HG02759 (cell line): ENCODE data around the gene NRARP.
A peak's percentile ranks its signal among the peaks of the same experiment; 100 is the strongest.

Source experiments
- ATAC-seq: cut with Tn5 transposase; IDR thresholded peaks from one replicate; pipeline ENCODE4 v1.9.1; 2021; ENCODE audit warnings: mild to moderate bottlenecking, moderate library complexity; ENCODE audit not compliant: unreplicated experiment

The NRARP gene

GRCh38 chr9:137311986-137312851 lies 10.1 kb upstream of the NRARP start:
- no peak for ATAC-seq

GRCh38 chr9:137311171-137311985 lies 9.3 kb upstream of the NRARP start:
- no peak for ATAC-seq

GRCh38 chr9:137310189-137311052 lies 8.3 kb upstream of the NRARP start:
- ATAC-seq, result no peak

GRCh38 chr9:137309368-137310188 lies 7.5 kb upstream of the NRARP start:
- no peak for ATAC-seq

DNA sequence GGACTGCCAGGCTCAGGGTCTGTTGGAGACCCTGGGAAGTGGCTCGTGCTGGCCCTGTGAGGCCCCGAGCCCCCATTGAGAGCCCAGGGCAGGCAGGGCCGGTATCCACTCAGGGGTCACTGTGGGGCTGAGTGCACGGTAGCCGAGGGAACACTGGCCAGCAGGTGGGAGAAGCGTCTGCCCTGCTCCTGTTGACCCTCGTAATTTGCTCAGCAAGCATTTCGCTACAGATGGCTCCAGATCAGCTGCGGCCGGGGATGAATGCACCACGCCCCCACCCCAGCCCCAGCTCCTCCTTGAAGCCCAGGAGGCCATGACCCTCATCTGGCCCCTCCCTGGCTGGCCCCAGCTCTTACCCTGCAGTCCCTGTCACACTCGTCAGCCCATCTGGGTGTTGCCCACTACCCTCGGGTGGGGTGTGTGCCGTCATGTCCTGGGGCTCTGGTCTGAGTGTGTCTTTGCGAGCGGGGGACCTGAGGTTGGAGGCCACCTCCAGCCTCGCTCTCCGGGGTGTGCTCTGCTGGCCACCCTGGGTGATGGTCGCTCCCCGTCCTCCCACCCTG lies 6.1 kb upstream of the NRARP start:
- no peak for ATAC-seq

GRCh38 chr9:137307255-137308056 lies 5.4 kb upstream of the NRARP start:
- no peak for ATAC-seq

GRCh38 chr9:137306850-137307254 lies 4.8 kb upstream of the NRARP start:
- ATAC-seq, result no peak

GRCh38 chr9:137306066-137306849 lies 4.2 kb upstream of the NRARP start:
- ATAC-seq, result no peak

- no peak for ATAC-seq
Observed at GRCh38 chr9:137305798-137306065, 3.7 kb upstream of the NRARP start.

DNA sequence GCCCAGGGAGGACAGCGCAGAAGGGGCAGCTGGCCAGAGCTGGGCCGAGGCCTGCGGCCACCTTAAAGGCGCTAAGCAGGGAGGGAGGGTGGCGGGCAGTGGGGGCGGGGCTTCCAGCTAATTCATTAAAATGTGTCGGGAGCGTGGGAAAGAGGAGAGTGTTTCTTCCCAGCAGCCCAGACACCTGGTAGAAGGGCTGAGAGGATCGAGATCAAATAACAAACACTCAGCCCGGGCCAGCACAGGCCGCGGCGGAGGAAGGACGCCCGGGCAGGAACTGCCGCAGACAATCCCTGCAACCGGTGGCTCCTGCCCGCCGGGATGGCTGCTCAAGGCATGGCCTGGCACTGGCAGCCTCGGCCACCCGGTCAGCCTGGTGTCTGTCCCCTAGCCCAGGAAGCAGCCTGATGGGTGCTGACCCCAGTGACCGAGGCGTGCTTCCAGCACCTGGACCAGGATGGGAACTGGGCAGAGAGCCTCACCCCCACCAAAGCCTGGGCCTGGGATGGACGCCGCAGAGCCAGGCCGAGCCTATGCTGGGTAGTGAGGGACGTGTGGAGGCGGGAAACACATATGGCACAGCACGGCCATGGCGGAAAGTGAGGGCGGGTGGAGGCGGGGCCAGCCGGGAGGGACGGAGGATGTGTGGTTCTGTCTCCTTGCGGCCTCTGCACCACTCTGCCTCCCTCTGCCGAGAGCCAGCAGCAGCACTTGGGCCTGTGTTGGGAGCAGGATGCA lies 3.2 kb upstream of the NRARP start:
- no peak for ATAC-seq

DNA sequence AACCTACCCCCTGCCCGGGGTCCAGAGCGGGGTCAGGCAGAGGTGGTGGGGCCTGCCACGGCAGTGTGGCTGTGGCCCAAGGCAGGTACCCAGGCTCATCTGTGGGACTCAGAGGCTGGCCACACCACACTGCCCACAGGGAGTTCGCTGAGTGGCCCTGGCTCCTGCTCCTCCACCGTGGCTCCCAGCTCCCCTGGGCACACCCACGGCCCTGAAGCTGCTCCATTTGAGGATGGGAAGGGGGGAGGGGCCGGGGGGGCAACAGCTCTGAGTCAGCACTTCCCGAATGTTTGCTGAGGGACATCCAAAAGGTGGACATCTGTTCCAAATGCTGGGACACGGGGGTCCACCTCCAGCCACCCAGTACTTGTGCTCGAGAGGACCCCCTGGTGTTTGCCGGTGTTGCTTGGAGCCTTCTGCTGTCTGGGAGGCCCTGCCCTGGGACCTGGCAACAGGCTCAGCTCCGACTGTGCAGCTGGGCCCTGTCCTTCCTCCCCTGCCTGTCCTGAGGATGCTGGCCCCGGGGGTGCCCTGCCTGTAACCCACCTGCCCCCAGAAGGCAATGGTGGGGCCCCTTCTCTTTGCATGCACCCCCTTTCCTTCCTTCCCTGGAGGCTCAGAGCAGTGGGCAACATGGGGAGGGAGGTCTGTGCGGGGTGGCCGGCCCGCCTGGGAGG lies 2.5 kb upstream of the NRARP start:
- no peak for ATAC-seq

- ATAC-seq, result no peak
Observed at GRCh38 chr9:137303893-137304382, 1.9 kb upstream of the NRARP start.

DNA sequence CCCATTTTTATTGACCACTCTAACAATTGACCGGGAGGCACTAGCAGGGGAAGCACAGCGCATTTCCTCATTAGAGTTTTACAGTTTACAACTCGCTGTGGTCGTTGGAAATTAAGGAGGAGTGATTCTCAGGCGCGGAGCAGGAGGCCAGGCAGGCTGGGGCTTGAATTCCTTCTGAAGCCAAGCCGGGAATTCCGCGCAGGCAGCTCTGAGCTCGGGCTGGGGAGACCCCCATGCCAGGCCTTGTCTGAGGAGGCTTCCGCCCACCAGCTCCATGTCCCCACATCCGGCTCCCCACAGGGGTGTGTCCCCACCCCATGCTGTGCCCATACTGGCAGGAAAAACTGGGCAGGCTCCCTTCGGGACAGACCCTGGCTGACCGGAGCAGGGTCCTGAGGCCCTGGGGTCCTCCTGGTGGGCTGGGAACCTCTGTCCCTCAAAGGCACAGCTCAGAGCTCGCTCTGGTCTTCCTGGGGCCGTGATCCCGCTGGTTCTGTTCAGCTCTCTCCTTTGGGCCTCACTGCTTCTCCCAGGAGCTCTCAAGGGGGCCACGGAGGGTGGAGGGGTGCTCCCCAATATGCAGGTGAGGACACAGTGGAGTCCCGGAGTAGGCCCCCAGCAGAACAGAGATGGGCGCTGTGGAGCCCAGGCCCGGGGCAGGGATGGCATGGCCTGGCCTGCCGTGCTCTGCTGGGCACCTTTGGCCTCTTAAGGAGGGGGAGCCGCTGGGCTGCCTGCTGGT lies 1.3 kb upstream of the NRARP start:
- no peak for ATAC-seq

DNA sequence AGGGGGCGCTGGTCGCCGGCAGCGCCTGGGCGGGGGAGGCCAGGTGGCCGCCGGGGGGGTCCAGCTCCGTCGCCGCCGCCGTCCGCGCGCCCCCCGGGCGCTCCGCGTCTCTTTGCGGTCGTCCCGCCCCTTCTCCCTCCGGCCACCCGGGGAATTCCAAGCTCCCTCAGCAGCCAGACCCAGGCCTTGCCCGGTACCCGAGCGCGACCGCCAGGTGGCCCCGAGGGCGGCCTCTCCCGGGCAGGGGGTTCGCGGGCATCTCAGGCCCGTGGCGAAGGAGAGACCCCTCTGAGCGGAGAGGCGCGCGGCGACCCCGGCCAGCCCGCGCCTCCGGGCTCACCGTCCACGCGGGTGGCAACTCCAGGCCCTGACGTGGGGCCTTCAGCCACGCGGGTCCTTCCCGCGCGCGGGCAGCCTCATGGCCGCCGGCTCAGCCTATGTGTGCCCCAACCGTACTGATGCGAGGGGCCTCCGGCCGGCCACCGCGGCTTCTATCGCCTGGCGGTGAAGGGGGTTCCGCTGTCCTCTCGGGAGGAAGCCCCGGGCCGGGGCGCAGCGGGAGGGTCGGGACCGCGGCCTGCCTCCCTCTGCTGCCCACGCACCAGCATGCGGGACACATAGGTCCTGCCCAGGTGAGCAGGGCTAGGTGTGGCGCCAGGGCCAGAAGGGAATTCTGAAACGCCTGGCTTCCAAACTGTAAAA lies 529 bp upstream of the NRARP start:
- ATAC-seq, result peak; percentile 44

DNA sequence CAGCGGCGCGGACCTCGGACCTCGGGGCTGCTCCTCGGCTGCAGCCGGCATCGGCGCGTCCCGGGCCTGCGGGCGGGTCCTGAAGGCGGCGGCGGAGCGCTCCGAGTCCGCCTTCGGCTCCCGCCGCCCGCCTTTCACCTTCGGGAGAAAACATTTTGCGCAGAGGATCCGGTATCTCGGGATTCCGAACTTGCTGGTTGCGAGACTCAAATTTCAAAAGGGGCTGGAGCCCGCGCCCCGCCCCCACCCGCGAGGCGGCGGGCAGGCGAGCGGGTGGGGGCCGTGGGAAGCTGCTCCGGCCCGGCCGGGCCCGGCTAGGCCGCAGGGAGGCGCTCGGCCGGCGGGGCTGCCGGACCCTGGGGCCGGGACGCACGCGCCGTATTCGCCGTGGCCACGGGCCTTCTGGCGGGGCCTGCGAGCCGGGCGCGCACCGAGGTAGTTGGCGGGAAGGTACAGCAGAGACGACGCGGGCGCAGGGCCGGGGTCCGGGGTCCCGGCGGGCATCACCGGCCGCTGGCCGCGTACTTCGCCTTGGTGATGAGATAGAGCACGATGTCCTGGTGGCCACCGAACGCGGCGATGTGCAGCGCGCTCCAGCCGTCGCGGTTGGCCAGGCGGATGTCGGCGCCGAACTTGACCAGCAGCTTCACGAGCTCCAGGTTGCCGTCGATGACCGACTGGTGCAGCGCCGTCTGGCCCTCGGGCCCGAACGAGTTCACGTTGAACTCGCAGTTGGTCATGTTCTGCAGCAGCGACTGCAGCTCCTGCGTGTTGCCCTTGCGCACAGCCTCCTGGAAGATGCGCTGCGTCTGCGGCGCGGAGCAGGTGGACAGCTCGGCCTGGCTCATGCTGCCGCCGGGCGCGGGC lies 757 bp downstream of the NRARP start:
- ATAC-seq, result peak; percentile 4
